Measurements from ENCODE around the gene PMM1.

Gene PMM1

DNA sequence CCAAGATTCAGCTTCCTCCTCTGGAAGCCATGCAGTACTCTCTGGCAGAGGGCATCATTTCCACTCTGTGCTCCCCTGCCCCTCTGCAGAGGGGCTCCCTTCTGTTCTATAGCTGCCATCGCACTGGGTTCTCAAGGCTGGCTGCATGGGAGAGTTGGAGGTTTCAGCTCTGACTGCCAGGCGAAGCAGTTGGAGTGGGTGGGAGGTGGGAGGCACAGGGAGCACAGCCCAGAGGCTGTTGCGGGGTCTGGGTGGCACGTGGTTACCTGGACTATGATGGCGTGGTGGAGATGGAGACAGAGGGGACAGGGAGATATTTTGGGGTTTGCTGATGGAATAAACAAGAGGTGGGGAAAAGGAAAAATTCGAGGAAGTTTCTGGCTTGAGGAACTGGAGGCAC lies 4.8 kb downstream of the PMM1 start:
- no peaks in the 10 kb centered on the region for H3K27me3 ChIP-seq (ENCODE audit: control insufficient read depth, insufficient read depth, low read length)
- H3K4me2 ChIP-seq (ENCODE audit: low read length) = no peak overlapping the region
- no peak for TF ChIP-seq CTCF (IDR thresholded peaks at IDR 0.05)
- no peaks in the 10 kb centered on the region for H3K4me1 ChIP-seq
- no peak overlapping the region for H2AFZ ChIP-seq
- H3K9me3 ChIP-seq (ENCODE audit: control insufficient read depth, low read length) = no peaks in the 10 kb centered on the region
- H3K9ac ChIP-seq = no peak overlapping the region
- H3K27ac ChIP-seq = no peak overlapping the region
- no peaks in the 10 kb centered on the region for H3K79me2 ChIP-seq
- no peak overlapping the region for H3K4me3 ChIP-seq (ENCODE audit: low read depth, low read length)
- H3K36me3 ChIP-seq (ENCODE audit: control insufficient read depth, insufficient read depth, low read length) = no peaks in the 10 kb centered on the region

- Histone ChIP-seq H3K9me3 (ENCODE audit: control insufficient read depth, low read length) (no peaks in the 10 kb centered on the region), H3K4me3 (ENCODE audit: low read depth, low read length) (no peak overlapping the region), H3K36me3 (ENCODE audit: control insufficient read depth, insufficient read depth, low read length) (no peaks in the 10 kb centered on the region), H3K9ac (no peak overlapping the region), H3K27me3 (ENCODE audit: control insufficient read depth, insufficient read depth, low read length) (no peaks in the 10 kb centered on the region), H3K4me1 (no peaks in the 10 kb centered on the region), H3K4me2 (ENCODE audit: low read length) (no peak overlapping the region), H3K27ac (no peak overlapping the region), H3K79me2 (no peaks in the 10 kb centered on the region), H2AFZ (no peak overlapping the region)
- no peak for TF ChIP-seq CTCF (IDR thresholded peaks at IDR 0.05)
Observed at GRCh38 chr22:41582694-41583093, 6.9 kb downstream of the PMM1 start.

DNA sequence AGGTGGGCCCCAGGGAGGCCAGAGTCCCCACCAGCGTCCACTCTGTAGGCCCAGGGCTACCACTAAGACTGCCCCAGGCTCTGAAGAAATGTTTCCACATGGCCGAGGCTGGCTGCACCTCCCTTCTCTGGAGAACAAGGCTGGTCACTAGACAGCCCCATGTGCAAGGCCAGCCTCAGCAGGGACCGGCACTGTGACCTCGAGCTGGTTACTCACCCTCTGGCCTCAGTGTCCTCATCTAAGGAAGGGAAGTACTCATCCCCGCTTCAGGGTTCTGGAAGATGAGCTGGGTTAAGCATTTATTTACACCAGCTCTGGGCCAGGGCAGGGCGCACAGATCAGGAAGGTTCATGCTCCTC lies 9.7 kb downstream of the PMM1 start:
- Histone ChIP-seq H3K9ac (no peak overlapping the region), H3K79me2 (no peaks in the 10 kb centered on the region), H3K27me3 (ENCODE audit: control insufficient read depth, insufficient read depth, low read length) (no peaks in the 10 kb centered on the region), H2AFZ (no peak overlapping the region), H3K9me3 (ENCODE audit: control insufficient read depth, low read length) (no peaks in the 10 kb centered on the region), H3K4me3 (ENCODE audit: low read depth, low read length) (no peak overlapping the region), H3K4me1 (peaks cover 3% of the 10 kb centered on the region), H3K27ac (no peak overlapping the region), H3K4me2 (ENCODE audit: low read length) (no peak overlapping the region), H3K36me3 (ENCODE audit: control insufficient read depth, insufficient read depth, low read length) (no peaks in the 10 kb centered on the region)
- no peak for TF ChIP-seq CTCF (IDR thresholded peaks at IDR 0.05)

- Histone ChIP-seq H2AFZ (no peak overlapping the region), H3K79me2 (no peaks in the 10 kb centered on the region), H3K4me1 (peaks cover 3% of the 10 kb centered on the region), H3K9me3 (ENCODE audit: control insufficient read depth, low read length) (no peaks in the 10 kb centered on the region), H3K27me3 (ENCODE audit: control insufficient read depth, insufficient read depth, low read length) (no peaks in the 10 kb centered on the region), H3K27ac (no peak overlapping the region), H3K36me3 (ENCODE audit: control insufficient read depth, insufficient read depth, low read length) (no peaks in the 10 kb centered on the region), H3K4me2 (ENCODE audit: low read length) (no peak overlapping the region), H3K4me3 (ENCODE audit: low read depth, low read length) (no peak overlapping the region), H3K9ac (no peak overlapping the region)
- no peak for TF ChIP-seq CTCF (IDR thresholded peaks at IDR 0.05)
Observed at GRCh38 chr22:41579297-41579996, 10.2 kb downstream of the PMM1 start.

DNA sequence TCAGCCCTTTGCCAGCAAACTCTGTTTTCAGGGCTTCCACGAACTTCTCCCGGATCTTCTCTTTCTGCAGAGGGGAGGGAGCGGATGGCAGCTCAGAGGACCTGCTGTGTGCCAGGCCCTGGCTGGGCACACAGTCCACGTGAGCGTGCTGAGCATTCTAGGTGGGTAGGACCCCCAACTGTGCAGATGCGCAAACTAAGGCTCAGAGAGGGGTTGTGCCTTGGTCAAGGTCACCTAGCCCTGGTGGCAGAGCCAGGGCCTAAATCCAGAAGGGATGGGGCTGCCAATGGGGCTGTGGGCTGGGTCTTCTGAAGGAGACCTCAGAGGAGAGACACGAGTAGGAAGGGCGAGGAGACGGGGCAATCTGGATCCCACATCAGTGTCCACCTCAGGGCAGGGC lies 10.8 kb downstream of the PMM1 start:
- Histone ChIP-seq H3K4me1 (peaks cover 3% of the 10 kb centered on the region), H3K4me3 (ENCODE audit: low read depth, low read length) (no peak overlapping the region), H3K4me2 (ENCODE audit: low read length) (no peak overlapping the region), H2AFZ (no peak overlapping the region), H3K36me3 (ENCODE audit: control insufficient read depth, insufficient read depth, low read length) (no peaks in the 10 kb centered on the region), H3K27me3 (ENCODE audit: control insufficient read depth, insufficient read depth, low read length) (no peaks in the 10 kb centered on the region), H3K27ac (no peak overlapping the region), H3K9ac (no peak overlapping the region), H3K9me3 (ENCODE audit: control insufficient read depth, low read length) (no peaks in the 10 kb centered on the region), H3K79me2 (no peaks in the 10 kb centered on the region)
- no peak for TF ChIP-seq CTCF (IDR thresholded peaks at IDR 0.05)

Data from parathyroid adenoma (tissue), 2 donors.